GM12865 (cell line): Measurements from ENCODE around the gene KLHL14.
"Not testable (repeated sequence)": the region's sequence is repeated elsewhere in the genome, so short reads cannot be mapped to it uniquely, and the experiment has no call there.

Source experiments
- DNase-seq: peaks from one replicate; pipeline ENCODE4 v3.0.0; 2010; ENCODE audit warnings: low read depth
- H3K4me3 ChIP-seq: 2 replicates; pipeline ENCODE4 v1.5.1; 2011; ENCODE audit warnings: mild to moderate bottlenecking, low read depth, low read length, control low read depth
- CTCF ChIP-seq: IDR thresholded peaks from 2 replicates; pipeline ENCODE4 v1.5.1; 2011; ENCODE audit warnings: low read length, control low read depth, low read depth, inconsistent platforms; ENCODE audit not compliant: insufficient read depth; ENCODE audit errors: missing control alignments

KLHL14 gene

GRCh38 chr18:32668956-32669355, 103.9 kb downstream of the KLHL14 start:
- no peak for DNase-seq
- no peak overlapping the region for H3K4me3 ChIP-seq
- TF ChIP-seq CTCF: no peak

GRCh38 chr18:32661486-32662299, 111.1 kb downstream of the KLHL14 start:
- DNase-seq: no peak
- H3K4me3 ChIP-seq: no peak overlapping the region
- no peak for TF ChIP-seq CTCF

- not testable (repeated sequence) for H3K4me3 ChIP-seq, DNase-seq
Measured at GRCh38 chr18:32654507-32654906, 118.3 kb downstream of the KLHL14 start.

GRCh38 chr18:32637659-32638058, 135.2 kb downstream of the KLHL14 start:
- not testable (repeated sequence) for H3K4me3 ChIP-seq, DNase-seq

- no peak for TF ChIP-seq CTCF
- no peak overlapping the region for H3K4me3 ChIP-seq
- no peak for DNase-seq
Measured at GRCh38 chr18:32637226-32637625, 135.6 kb downstream of the KLHL14 start.

GRCh38 chr18:32634876-32635431, 137.9 kb downstream of the KLHL14 start:
- no peak for DNase-seq
- no peak for TF ChIP-seq CTCF

GRCh38 chr18:32629981-32630700, 142.7 kb downstream of the KLHL14 start:
- no peak for DNase-seq
- no peak overlapping the region for H3K4me3 ChIP-seq
- no peak for TF ChIP-seq CTCF

More at GRCh38 chr18:32634876-32635431, 137.9 kb downstream of the KLHL14 start:
- H3K4me3 ChIP-seq: no peak overlapping the region
